Tongue (tissue), 2 donors: ENCODE data around the gene DDX1. TPM values are rescaled to one million over a fixed set of nuclear protein-coding genes. Genes with fewer than 3 reads are reported as not detected.
A peak's percentile ranks its signal among the peaks of the same experiment; 100 is the strongest.

ENCODE experiments used
- DNase-seq: peaks from one replicate; pipeline ENCODE4 v3.0.0-alpha.2; 2015
- total RNA-seq: library from RNA; depleted of rRNA; stranded (reverse); fragments of >200 nt; gene quantifications from one replicate; pipeline ENCODE4 v1.2.3, GENCODE V29; 2014

Gene DDX1
- total RNA-seq, 1 donor from 2014 or later = 106 TPM

DNA sequence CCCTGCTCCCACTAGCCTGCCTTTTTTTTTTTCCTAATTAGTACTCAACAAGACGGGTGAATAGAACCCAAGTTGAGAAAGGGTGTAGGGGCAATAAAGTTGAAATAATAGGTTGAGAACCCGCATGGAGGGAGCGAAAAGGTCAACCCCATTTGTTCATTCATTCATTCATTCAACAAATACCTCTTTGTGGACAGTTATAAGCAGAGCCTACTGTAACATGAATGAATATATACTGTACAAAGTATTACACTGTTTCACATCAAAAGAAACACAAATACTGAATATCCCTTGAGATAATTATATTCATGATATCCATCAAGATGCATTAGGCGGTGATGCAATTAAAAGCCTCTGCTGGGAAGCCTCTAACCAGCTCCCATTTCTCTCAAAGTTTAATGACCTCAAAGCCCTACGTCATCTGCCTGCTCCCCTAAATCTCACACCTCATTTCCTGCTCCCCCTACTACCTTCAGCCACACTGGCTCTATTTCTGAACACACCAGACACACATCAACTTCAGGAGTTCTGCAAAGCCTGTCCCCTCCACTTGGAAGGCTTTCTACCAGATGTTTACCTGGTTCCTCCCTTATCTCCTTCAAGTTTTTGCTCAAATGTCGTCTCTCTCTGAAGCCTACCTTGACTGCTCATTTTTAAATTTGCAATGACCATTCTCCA is 29.2 kb upstream of the DDX1 start:
- DNase-seq = no peak

GRCh38 chr2:15563227-15564100 is 28.2 kb upstream of the DDX1 start:
- DNase-seq = peak; percentile 30

DNA sequence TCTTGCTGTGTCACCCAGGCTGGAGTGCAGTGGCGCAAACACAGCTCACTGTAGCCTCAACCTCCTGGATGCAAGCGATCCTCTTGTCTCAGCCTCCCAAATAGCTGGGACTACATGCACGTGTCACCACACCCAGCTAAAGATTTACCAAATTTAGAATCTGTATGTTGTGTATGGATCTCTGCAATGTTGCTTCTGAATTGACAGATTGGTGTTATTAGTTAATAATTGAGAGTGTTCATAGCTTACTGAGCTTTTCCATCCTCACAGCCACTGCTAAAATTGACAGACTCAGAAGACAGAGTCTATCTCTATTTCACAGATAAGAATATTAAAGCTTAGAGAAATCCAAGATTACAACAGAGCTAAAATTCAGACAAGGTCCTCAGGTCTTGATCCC is 26.3 kb upstream of the DDX1 start:
- no peak for DNase-seq

DNA sequence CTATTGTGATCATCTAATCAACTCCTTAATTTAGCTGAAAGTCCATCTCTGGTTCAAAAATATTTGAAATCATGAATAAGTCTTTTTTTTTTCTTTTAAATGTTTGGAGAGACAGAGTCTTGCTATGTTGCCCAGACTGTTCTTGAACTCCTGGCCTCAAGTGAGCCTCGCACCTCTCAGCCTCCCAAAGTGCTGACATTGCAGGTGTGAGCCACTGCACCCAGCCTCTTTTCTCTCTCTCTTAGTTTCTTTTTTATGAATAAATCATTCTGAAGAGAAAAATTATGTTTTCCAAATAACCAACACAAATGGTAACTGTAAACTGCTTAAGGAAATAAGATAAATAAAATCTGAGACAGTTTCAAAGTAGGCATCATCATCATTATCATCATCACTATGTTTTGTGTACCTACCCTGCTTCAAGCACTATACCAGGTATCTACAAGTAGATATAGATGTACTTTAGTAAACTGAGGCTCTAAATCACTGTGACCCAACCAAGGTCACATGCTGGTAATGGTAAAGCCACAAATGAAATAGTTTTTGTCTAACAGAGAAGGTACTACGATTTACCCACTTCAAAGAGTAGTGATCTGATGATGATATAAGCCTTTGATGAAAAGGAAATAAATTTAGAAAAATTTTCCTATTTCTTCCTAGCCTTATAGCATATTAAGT is 25.5 kb upstream of the DDX1 start:
- no peak for DNase-seq

DNA sequence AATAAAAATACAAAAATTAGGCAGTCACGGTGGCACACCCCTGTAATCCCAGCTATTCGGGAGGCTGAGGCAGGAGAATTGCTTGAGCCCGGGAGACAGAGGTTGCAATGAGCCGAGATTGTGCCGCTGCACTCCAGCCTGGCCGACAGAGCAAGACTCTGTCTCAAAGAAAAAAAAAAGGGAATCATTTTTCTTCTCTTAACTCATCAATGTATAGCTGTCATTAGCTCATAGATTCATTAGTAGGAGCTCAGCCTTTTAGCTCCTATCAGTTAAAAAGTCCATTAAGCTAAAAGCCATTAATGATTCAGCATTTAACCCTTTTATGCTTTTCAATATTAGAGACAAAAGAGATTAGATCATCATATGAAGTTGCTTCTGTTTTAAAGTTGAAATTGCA is 24.8 kb upstream of the DDX1 start:
- DNase-seq = no peak

DNA sequence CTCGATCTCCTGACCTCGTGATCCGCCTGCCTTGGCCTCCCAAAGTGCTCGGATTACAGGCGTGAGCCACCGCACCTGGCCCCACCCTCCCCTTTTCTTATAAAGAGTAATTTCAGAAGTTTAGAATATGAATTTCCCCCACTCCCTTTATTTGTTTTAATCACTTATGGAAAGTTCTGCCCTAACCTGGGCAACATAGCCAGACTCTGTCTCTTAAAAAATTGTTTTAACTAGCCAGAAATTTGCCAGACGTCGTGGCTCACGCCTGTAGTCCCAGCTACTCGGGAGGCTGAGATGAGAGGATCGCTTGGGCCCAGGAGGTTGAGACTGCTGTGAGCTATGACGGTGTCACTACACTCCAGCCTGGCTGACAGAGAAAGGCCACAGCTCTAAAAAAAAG is 22.8 kb upstream of the DDX1 start:
- DNase-seq = no peak

DNA sequence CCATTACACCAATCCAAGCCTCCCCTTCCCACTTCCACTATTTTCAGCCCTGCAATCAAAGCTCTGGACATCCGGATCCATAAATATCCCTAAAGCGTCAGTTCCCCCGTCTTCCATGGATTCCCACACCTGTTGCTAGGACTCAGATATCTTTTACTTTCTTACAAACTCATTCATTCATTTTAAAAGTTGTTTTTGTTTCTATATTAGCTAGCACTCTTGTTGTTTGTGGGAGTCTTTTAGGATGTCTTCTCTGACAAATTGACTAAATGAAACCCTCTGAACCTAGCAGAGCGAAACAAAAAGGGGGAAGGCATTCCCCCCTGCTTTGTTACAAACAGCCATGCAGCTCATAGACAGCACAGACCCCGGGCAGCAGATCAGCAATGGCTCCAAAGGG is 21.6 kb upstream of the DDX1 start:
- DNase-seq = peak; percentile 51

- no peak for DNase-seq
Observed at GRCh38 chr2:15571729-15572128, 19.9 kb upstream of the DDX1 start.

- DNase-seq = peak; percentile 94
Observed at GRCh38 chr2:15577071-15577735, 14.5 kb upstream of the DDX1 start.

DNA sequence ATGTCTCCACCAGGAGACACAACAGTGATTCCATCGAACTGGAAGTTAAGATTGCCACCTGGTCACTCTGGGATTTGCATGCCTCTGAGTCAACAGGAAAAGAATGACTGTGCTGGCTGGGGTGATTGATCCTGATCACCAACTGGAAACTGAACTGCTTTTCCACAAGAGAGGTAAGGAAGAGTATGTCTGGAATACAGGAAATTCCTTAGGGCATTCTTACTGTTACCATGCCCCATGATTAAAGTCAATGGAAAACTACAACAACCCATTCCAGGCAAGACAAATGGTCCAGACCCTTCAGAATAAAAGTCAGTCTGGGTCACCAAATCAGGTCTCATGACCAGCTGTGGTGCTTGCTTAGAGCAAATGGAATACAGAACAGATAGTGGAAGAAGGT is 12.0 kb upstream of the DDX1 start:
- DNase-seq = no peak

DNA sequence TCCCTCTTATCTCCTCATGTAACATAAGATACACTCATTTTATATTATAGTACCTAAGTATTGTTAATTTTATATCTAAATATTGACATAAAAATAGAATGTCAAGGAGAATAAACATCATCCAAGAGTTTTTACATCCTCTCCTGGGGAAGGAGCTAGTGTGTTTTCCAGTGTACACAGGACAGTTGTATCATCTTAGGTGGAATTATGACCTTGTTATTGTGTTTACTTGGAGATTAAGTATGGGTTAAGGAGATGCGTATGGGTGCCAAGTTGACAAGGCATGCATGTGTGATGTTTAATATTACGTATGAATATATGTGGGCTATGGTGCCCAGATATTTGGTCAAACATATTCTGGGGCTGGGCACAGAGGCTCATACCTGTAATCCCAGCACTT is 11.2 kb upstream of the DDX1 start:
- DNase-seq = no peak

GRCh38 chr2:15582710-15583357 is 8.8 kb upstream of the DDX1 start:
- DNase-seq = no peak

DNA sequence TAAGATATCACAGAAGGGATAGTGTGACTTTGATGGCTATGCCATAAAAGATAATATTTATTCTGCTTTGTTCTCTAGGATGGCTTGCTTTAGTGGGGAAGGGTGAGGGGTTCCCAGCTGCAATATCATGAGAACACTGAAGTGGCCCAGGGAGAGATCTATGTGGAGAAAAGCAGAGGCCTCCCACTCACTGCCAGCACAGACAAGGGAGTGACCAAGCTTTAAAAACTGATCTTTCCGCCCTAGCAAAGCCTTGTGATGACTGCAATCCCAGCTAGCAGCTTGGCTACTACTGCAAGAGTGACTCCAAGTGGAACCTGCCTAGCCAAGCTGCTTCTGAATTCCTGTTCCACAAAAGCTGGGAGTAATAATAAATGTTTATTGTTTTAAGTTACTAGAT is 7.8 kb upstream of the DDX1 start:
- DNase-seq = no peak

DNA sequence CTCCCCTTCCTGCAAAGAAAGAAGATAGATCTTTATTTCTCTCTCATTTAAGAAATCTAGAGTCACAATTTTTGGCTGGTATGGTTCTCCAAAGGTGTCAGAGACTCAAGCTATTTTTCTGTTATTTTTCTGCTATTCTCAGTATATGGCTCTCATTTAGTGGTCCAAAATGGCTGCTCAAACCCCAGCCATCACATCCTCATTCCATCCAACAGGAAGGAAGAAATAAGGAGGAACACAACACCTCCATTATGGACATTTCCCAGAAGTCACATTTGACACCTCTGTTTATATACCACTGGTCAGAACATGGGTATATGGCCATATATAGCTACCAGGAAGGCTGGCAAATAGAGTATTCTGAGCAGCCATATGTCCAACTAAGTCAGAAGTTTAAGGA is 7.4 kb upstream of the DDX1 start:
- DNase-seq = no peak

DNA sequence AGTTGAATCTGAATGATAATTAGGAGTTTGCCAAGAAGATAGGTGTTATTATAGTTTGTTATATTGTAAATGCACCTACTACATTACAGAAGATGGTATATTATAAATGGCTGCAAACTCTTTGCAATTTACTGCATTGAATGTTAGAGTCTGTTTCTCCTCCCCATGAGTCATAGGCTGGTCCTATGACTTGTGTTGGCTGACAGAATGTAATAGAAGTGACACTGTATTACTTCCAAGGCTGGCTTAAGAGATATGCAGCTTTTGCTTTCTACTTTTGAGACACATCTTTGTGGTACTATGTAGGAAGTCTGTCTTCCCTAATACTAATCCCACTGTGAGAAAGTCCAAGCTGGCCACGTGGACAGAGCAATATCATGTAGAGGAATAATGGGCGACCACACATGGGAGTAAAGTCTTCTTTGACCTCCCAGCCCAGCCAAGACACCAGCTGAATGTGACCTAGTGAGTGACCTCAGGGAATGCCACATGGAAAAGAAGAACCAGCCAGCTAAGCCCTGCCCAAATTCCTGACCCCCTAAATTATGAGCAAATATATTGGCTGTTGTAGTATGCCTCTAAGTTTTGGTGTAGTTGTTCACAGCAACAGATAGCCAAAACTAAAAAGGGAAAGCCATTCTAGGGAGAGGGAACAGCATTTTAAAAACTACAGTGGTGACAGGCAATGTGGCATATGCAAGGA is 6.8 kb upstream of the DDX1 start:
- no peak for DNase-seq

DNA sequence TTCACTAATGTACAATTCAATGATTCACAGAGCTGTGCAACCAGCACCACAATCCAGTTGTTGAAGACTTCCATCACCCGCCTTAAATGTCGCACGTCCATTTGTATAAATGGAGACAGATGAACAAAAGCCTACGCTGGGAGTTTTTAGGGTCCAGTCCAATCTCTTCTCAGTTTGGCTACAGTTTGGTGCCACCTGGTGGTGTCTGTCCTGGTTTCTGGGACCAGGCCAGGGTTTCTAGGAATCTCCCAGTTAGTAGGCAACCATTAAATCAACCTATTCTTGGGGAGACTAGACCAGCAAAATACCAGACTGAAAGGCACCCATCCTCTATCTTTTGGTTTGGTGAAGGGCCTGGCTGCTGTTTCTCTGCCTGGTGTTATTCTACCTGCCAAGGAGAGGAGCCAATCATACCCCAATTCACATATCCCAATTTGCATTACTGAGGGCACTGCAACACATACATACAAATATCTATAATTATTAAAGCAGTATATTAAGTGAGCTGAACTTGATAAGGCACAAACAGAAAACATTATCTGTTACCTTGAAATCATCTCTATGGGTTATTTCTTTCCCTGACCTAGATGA is 3.2 kb upstream of the DDX1 start:
- peak; percentile 82 for DNase-seq

DNA sequence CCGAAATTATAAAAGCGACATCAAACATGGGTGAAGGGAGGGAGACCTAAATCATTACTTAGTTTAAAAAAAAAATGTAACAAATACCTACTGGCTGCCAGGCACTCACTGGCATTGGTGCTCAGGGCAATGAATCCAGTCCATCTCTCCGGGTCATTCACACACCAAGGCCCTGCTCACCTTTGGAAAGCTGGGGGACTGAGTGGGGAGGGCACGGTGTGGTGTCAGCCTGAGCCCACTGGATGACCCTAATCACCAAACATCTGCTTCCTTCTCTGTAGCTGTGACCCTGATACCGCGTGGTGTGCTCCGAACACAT is 336 bp upstream of the DDX1 start:
- DNase-seq = no peak

GRCh38 chr2:15593327-15593705 is 1.6 kb downstream of the DDX1 start:
- DNase-seq = no peak

DNA sequence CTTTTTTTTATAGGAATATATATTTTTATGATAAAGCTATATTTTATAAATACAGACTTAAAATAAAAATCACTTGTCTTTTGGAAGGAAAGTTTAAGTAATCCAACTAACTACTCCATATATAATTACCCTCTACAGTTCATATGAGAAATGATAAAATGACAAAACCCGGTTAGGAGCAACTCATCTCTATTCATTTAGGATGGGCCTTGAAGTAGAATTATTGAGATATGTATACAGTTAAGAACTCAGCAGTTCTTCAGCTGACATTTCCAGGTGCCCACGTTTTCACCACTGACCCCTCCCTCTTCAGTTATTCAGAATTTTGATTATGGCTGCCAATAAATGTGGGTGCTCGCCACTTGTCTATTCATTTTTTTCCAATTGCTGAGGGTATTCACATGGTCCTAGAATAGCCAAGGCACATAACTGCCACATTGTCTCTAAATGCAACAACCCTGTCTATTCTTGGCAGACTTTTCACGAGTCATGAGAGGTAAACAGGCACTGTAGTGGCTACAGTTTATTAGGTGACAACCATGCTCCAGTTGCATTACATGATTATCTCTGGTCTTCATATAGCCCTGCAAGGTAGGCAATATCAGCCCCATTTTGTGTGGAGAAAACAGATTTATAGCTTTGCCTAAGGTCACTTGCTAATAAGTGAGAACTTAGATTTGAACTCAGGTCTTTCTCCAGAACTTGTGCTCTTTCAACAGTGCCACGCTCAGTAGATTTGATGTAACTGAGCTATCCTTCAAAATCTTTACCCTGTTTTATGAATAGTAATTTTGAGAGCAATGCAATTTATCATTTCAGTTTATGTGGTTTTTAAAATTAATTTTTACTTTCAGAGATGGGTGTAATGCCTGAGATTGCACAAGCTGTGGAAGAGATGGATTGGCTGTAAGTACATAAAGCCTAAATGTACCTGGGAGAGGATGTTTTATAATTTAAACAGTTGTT is 2.9 kb downstream of the DDX1 start:
- DNase-seq = no peak

GRCh38 chr2:15595342-15595905 is 3.8 kb downstream of the DDX1 start:
- DNase-seq = no peak
